Natural killer cell (primary cell): ENCODE measurements around the gene BCLAF1. TPM values are rescaled to one million over a fixed set of nuclear protein-coding genes. Genes with fewer than 3 reads are reported as not detected.

Source experiments
- ATAC-seq, 3 donors: fragments of 150-1000 bp in 2 of 3; fragments of 200-7000 bp in 1 of 3; cut with Tn5 transposase; 1 replicate in 1 of 3; 2 replicates in 2 of 3; pipeline ENCODE4 v1.10.0; 2021; ENCODE audit warnings: mild to moderate bottlenecking in 2 of 3, moderate library complexity in 2 of 3
- DNase-seq, 2 donors: peaks; one replicate each; pipeline versions ENCODE4 v3.0.0 to v3.0.0-alpha.2; 2013 to 2021; ENCODE audit warnings: mixed read lengths in 1 of 2
- H3K27ac ChIP-seq: one replicate; pipeline ENCODE4 v1.5.1; 2013; ENCODE audit warnings: mild to moderate bottlenecking, low read length
- H3K27me3 ChIP-seq: one replicate; pipeline ENCODE4 v1.6.1; 2013; ENCODE audit warnings: low read length; ENCODE audit not compliant: control insufficient read depth, insufficient read depth
- H3K36me3 ChIP-seq: one replicate; pipeline ENCODE4 v1.6.1; 2013; ENCODE audit warnings: low read length; ENCODE audit not compliant: control insufficient read depth, insufficient read depth
- H3K4me1 ChIP-seq: one replicate; pipeline ENCODE4 v1.6.1; 2013; ENCODE audit warnings: low read length; ENCODE audit not compliant: control insufficient read depth, insufficient read depth
- H3K4me3 ChIP-seq: one replicate; pipeline ENCODE4 v1.5.1; 2013; ENCODE audit warnings: low read length
- H3K9me3 ChIP-seq: one replicate; pipeline ENCODE4 v1.6.1; 2013; ENCODE audit warnings: low read length; ENCODE audit not compliant: control insufficient read depth, insufficient read depth
- H3K27ac Mint-ChIP-seq, 2 donors: one replicate each; pipeline ENCODE4 v1.8.0; 2022; ENCODE audit warnings: mild to moderate bottlenecking in 2 of 2, mixed read lengths in 2 of 2, moderate library complexity in 1 of 2
- H3K27me3 Mint-ChIP-seq, 2 donors: one replicate each; pipeline ENCODE4 v1.8.0; 2022; ENCODE audit warnings: low read depth in 2 of 2, mixed read lengths in 2 of 2
- H3K36me3 Mint-ChIP-seq: one replicate; pipeline ENCODE4 v1.8.0; 2022; ENCODE audit warnings: mixed read lengths
- H3K4me1 Mint-ChIP-seq, 2 donors: one replicate each; pipeline ENCODE4 v1.8.0; 2022; ENCODE audit warnings: mixed read lengths in 2 of 2
- H3K4me3 Mint-ChIP-seq: one replicate; pipeline ENCODE4 v1.8.0; 2022; ENCODE audit warnings: mild to moderate bottlenecking, moderate library complexity, mixed read lengths
- H3K9me3 Mint-ChIP-seq, 2 donors: one replicate each; pipeline ENCODE4 v1.8.0; 2022; ENCODE audit warnings: mixed read lengths in 2 of 2
- WGBS: methylation state at CpG from one replicate; pipeline ENCODE4 v1.1.7; 2013; ENCODE audit warnings: missing lambda C conversion rate; ENCODE audit not compliant: insufficient coverage; 5-methylcytosine and 5-hydroxymethylcytosine counted together
- intact Hi-C: fragments of 100-400 bp; cut with micrococcal nuclease; formaldehyde crosslinking; loops from one replicate; pipeline ENCODE4 v1.14.2; 2022
- total RNA-seq, 4 donors: library from RNA; stranded (reverse); fragments of 120-200 nt in 1 of 4; gene quantifications; one replicate each; pipeline versions ENCODE4 v1.2.3 to v1.2.4, GENCODE V29; 2013 to 2022
- TF ChIP-seq, protein P1 (sequence below): fragments of 200-600 bp; IDR thresholded peaks from one replicate; pipeline ENCODE4 v1.8.0; 2022; ENCODE audit warnings: antibody characterized with exemption

The BCLAF1 gene
- total RNA-seq, 3 donors from 2014 or later (not counting 1 experiment from before 2014, with no cell fraction given): 391 to 582 (median 465) TPM

DNA sequence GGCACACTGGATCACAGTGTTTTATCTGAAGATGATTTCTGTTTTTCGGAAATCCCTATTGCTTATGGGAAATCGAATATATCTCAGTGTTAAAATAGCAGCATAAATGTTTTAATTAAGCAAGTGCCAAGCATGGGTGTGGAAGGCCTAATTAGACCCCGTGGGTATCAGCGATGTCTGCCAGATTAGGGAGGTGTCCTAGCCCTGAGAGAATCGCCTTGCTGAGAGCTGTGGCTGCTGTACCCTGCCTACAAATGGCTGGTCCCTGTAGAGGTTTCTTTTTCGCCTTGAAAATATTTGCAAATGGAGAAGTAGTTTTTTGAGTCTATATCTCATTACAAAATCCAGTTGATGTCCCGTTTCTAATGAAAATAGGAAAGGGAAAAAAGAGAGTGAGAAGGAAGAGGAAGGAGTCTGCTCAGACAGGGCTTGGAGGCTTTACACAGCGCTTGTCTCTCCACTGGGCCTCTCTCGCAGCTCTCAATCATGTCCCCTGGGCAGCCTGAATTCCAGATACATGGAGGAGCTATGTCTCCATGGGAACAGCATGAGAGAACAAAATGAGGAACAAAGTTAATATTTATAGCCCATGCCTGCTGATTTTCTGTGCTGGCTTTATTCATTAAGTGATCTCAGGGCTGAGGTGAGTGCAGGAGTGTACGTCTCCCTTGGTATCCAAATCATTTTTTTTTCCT lies 35.2 kb upstream of the BCLAF1 start:
- intact Hi-C loops: no loop called here
- H3K4me1 Mint-ChIP-seq: no peaks in the 10 kb centered on the region
- no peaks in the 10 kb centered on the region for H3K9me3 ChIP-seq
- H3K4me1 ChIP-seq: no peaks in the 10 kb centered on the region
- no peak overlapping the region for H3K27ac ChIP-seq
- no peaks in the 10 kb centered on the region for H3K36me3 Mint-ChIP-seq
- H3K27me3 ChIP-seq: no peaks in the 10 kb centered on the region
- no peak overlapping the region for H3K27ac Mint-ChIP-seq
- WGBS: 82% methylated on average over 10 of the region's 10 CpGs
- no peak for ATAC-seq
- TF ChIP-seq, protein P1, sequence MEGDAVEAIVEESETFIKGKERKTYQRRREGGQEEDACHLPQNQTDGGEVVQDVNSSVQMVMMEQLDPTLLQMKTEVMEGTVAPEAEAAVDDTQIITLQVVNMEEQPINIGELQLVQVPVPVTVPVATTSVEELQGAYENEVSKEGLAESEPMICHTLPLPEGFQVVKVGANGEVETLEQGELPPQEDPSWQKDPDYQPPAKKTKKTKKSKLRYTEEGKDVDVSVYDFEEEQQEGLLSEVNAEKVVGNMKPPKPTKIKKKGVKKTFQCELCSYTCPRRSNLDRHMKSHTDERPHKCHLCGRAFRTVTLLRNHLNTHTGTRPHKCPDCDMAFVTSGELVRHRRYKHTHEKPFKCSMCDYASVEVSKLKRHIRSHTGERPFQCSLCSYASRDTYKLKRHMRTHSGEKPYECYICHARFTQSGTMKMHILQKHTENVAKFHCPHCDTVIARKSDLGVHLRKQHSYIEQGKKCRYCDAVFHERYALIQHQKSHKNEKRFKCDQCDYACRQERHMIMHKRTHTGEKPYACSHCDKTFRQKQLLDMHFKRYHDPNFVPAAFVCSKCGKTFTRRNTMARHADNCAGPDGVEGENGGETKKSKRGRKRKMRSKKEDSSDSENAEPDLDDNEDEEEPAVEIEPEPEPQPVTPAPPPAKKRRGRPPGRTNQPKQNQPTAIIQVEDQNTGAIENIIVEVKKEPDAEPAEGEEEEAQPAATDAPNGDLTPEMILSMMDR: no peak
- H3K4me3 Mint-ChIP-seq: no peak overlapping the region
- no peak overlapping the region for H3K4me3 ChIP-seq
- no peaks in the 10 kb centered on the region for H3K9me3 Mint-ChIP-seq
- no peak for DNase-seq
- H3K27me3 Mint-ChIP-seq: peaks cover 0 to 3% of the 10 kb centered on the region in 2 donors
- H3K36me3 ChIP-seq: no peaks in the 10 kb centered on the region

DNA sequence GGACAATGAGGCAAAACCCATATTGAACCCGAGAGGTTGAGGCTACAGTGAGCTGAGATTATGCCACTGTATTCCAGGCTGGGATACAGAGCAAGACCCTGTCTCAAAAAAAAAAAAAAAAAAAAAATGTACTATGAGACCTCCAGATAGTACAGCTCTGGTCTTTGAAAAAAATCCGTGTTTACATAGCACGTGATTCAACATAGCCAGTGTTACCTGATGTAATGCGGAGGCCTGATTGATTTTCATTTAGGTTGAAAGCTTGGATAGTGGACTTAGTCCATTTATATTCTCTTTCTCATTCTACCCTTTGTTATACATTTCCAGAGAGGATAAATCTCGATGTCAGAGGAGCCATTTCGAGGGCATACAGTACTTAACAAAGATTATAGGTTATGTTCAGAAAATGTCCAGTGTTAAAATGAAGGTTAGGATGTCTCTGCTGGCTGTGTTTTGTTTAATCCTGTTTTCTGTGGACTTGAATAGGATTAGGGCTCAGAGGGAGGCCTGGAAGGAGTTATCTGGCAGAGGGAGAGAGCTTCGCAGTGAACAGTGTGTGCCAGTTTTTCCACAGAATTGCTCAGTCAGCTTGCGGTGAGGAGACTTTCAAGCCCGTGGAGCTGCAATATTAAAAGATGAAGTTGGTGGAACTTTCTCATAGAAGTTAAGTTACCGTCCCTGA lies 33.9 kb upstream of the BCLAF1 start:
- Histone ChIP-seq H3K27ac (no peak overlapping the region), H3K36me3 (no peaks in the 10 kb centered on the region), H3K4me3 (no peak overlapping the region), H3K4me1 (no peaks in the 10 kb centered on the region), H3K9me3 (no peaks in the 10 kb centered on the region), H3K27me3 (no peaks in the 10 kb centered on the region)
- Mint-ChIP-seq H3K27me3 (peaks cover 0 to 3% of the 10 kb centered on the region in 2 donors), H3K9me3 (no peaks in the 10 kb centered on the region), H3K27ac (no peak overlapping the region), H3K36me3 (no peaks in the 10 kb centered on the region), H3K4me1 (no peaks in the 10 kb centered on the region), H3K4me3 (no peak overlapping the region)
- TF ChIP-seq, protein P1: no peak
- ATAC-seq (no peak), DNase-seq (no peak)
- intact Hi-C loops: no loop called here
- 88% methylated on average over 10 of the region's 10 CpGs for WGBS

DNA sequence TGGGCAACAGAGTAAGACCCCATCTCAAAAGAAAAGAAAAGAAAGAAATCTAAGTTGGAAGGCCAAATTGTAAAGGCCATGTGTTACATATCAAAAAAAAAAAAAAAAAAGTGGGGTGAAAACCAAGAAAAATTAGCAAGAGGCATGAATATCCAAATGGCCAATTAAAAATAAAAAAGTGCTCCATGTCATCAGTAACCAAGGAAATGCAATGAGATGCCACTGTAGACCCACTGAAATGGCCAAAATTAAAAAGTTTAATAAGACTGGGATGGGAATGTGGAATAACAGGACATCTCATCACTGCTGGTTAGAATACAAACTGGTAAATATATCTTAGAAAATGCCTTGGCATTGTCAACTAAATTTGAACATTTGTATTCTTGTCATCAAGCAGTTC lies 30.1 kb upstream of the BCLAF1 start:
- no peak overlapping the region for H3K27ac Mint-ChIP-seq
- TF ChIP-seq, protein P1: no peak
- Histone ChIP-seq H3K9me3 (no peaks in the 10 kb centered on the region), H3K4me3 (no peak overlapping the region), H3K27me3 (no peaks in the 10 kb centered on the region), H3K36me3 (no peaks in the 10 kb centered on the region), H3K4me1 (no peaks in the 10 kb centered on the region), H3K27ac (no peak overlapping the region)
- peaks cover 0 to 3% of the 10 kb centered on the region in 2 donors for H3K27me3 Mint-ChIP-seq
- H3K4me3 Mint-ChIP-seq: no peak overlapping the region
- peaks cover 0 to 4% of the 10 kb centered on the region in 2 donors for H3K4me1 Mint-ChIP-seq
- no peaks in the 10 kb centered on the region for H3K9me3 Mint-ChIP-seq
- no peak for ATAC-seq
- intact Hi-C loops: loop anchor here (5.0 to 10.0 kb wide), 2 partner anchors 287 to 645 kb away; no protein-coding TSS in a partner anchor
- no peaks in the 10 kb centered on the region for H3K36me3 Mint-ChIP-seq
- DNase-seq: no peak
